Testis (tissue), 3 donors: ENCODE results near the gene CDH22. TPM values are rescaled to one million over a fixed set of nuclear protein-coding genes. Genes with fewer than 3 reads are reported as not detected.

Experiments
- DNase-seq: peaks from one replicate; pipeline ENCODE4 v3.0.0-alpha.2; 2019
- H3K27ac ChIP-seq, 2 donors: fragments of 200-600 bp; sonication (generic); one replicate each; pipeline ENCODE4 v1.5.1; 2019
- H3K27me3 ChIP-seq: fragments of 200-600 bp; sonication (generic); one replicate; pipeline ENCODE4 v1.5.1; 2019
- H3K36me3 ChIP-seq: fragments of 200-600 bp; sonication (generic); one replicate; pipeline ENCODE4 v1.5.1; 2017; ENCODE audit warnings: low read depth; ENCODE audit errors: missing control alignments
- H3K4me1 ChIP-seq: fragments of 200-600 bp; sonication (generic); one replicate; pipeline ENCODE4 v1.5.1; 2019
- H3K4me3 ChIP-seq, 2 donors: fragments of 200-600 bp; sonication (generic); one replicate each; pipeline ENCODE4 v1.5.1; 2017 to 2019
- H3K9me3 ChIP-seq: fragments of 200-600 bp; sonication (generic); one replicate; pipeline ENCODE4 v1.5.1; 2017
- POLR2A ChIP-seq: fragments of 450-650 bp; IDR thresholded peaks from one replicate; pipeline ENCODE4 v1.6.1; 2017; ENCODE audit warnings: antibody characterized with exemption, mild to moderate bottlenecking, moderate library complexity
- WGBS, 2 donors: methylation state at CpG; one replicate each; pipeline ENCODE4 v1.1.5; 2018; 5-methylcytosine and 5-hydroxymethylcytosine counted together
- intact Hi-C: fragments of 100-400 bp; cut with DNase I; formaldehyde crosslinking; loops from one replicate; pipeline ENCODE4 v1.15.1; 2023; ENCODE audit warnings: low total_unique reads
- polyA plus RNA-seq: library from polyadenylated mRNA; stranded (reverse); fragments of 350-450 nt; fragmentation: Illumina TruSeq; extraction: RNeasy Lipid Tissue Mini Kit (QIAGEN cat#74804); gene quantifications from one replicate; pipeline ENCODE4 v1.2.3, GENCODE V29; 2014; ENCODE audit warnings: low read depth, low replicate concordance; ENCODE audit not compliant: insufficient read depth
- total RNA-seq, 2 donors: library from RNA; depleted of rRNA; stranded (reverse); fragments of >200 nt; gene quantifications; one replicate each; pipeline ENCODE4 v1.2.3, GENCODE V29; 2016
- TF ChIP-seq, protein P1 (sequence below), 3 experiments: fragments of 450-650 bp in 2 of 3; fragments of 200-600 bp in 1 of 3; sonication (generic) in 1 of 3; IDR thresholded peaks; one replicate each; pipeline ENCODE4 v1.5.1; 2016 to 2019; ENCODE audit warnings: antibody characterized with exemption in 3 of 3, mild to moderate bottlenecking in 2 of 3, moderate library complexity in 1 of 3

Gene CDH22
- total and polyA plus RNA-seq, 3 donors from 2014 or later: 1.8 to 2.6 (median 2.6) TPM

DNA sequence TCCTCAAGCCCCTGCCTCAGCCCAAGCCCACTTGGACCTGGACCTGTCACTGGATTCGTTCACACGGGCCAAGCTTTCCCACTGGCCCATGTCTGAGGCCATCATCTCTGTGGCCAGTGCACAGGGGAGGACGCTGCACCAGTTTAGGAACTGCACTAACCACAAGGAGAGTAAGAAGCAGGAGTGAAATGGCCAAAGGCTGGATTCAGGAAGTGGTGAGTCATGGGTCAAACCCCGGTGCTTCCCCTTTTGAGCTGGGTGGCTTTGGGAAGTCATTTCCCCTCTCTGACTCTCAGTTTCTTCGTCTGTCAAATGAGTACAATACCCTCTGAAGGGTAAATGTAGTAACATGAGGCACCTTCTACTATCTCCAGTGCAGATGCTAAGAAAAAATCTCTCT is 102.3 kb downstream of the CDH22 start:
- H3K27ac ChIP-seq: no peak overlapping the region
- H3K36me3 ChIP-seq: no peaks in the 10 kb centered on the region
- TF ChIP-seq, protein P1, sequence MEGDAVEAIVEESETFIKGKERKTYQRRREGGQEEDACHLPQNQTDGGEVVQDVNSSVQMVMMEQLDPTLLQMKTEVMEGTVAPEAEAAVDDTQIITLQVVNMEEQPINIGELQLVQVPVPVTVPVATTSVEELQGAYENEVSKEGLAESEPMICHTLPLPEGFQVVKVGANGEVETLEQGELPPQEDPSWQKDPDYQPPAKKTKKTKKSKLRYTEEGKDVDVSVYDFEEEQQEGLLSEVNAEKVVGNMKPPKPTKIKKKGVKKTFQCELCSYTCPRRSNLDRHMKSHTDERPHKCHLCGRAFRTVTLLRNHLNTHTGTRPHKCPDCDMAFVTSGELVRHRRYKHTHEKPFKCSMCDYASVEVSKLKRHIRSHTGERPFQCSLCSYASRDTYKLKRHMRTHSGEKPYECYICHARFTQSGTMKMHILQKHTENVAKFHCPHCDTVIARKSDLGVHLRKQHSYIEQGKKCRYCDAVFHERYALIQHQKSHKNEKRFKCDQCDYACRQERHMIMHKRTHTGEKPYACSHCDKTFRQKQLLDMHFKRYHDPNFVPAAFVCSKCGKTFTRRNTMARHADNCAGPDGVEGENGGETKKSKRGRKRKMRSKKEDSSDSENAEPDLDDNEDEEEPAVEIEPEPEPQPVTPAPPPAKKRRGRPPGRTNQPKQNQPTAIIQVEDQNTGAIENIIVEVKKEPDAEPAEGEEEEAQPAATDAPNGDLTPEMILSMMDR (IDR thresholded peaks at IDR 0.05): no peak
- no peak for TF ChIP-seq POLR2A
- peaks cover 47% of the 10 kb centered on the region for H3K4me1 ChIP-seq
- H3K4me3 ChIP-seq: no peak overlapping the region
- DNase-seq: peak; percentile 45
- no peaks in the 10 kb centered on the region for H3K9me3 ChIP-seq
- no peaks in the 10 kb centered on the region for H3K27me3 ChIP-seq
- WGBS, 2 donors: 65 to 67% methylated on average over 5 of the region's 5 CpGs
- intact Hi-C loops: no loop called here

DNA sequence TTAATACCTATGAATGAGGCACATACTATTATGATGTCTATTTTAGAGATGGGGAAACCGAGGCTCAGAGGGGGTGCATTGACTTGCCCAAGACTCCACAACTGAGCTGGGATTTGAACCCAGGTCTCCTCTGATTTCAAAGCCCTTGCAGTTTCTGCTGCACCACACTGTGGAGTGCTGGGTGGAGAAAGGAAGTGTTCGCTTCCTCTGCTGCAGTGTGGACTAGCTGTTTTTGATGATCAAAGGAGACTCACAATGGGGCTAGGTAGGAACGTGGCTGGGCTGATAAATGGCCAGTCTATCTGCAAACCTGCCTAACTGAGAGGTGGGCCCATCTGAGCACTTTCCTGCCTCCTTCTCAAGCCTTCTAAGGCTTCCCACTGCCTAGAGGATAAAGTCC is 102.9 kb downstream of the CDH22 start:
- intact Hi-C loops: no loop called here
- Histone ChIP-seq H3K4me3 (no peak overlapping the region), H3K27ac (no peak overlapping the region), H3K9me3 (no peaks in the 10 kb centered on the region), H3K4me1 (peaks cover 47% of the 10 kb centered on the region), H3K36me3 (no peaks in the 10 kb centered on the region), H3K27me3 (no peaks in the 10 kb centered on the region)
- DNase-seq: no peak
- WGBS, 2 donors: 76 to 77% methylated on average over 3 of the region's 3 CpGs
- TF ChIP-seq POLR2A: no peak
- TF ChIP-seq, protein P1 (IDR thresholded peaks at IDR 0.05): no peak

DNA sequence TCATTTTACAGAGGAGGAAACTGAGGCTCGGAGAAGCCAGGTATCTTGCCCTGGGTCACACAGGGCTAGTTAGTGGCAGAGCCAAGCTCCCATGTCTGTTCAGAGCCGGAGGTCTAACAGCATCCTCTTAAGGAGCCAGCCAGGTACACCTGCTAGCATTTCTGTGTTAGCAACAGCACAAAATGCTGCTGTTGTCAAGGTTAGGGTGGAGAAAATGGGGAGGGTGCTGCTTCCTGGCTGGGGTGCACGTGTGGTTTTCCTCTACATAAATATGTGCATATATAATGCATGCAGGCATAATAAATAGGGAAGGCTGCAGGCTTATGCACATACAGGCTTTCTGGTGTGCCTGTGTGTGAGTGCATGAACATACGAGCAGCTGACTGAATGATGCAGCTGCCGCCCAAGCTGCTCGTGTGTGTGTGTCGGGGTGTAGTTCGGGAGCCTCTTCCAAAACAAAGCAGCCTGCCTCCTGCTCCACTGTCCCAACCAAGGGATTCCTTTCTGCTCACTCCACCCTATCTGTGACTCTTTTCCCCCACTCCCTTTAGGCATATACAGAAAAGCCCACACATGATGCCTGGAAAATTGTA is 103.6 kb downstream of the CDH22 start:
- no peak for TF ChIP-seq POLR2A
- TF ChIP-seq, protein P1 (IDR thresholded peaks at IDR 0.05): no peak
- peak; percentile 60 for DNase-seq
- H3K36me3 ChIP-seq: no peaks in the 10 kb centered on the region
- H3K4me1 ChIP-seq: peaks cover 43% of the 10 kb centered on the region
- H3K9me3 ChIP-seq: no peaks in the 10 kb centered on the region
- intact Hi-C loops: no loop called here
- no peak overlapping the region for H3K27ac ChIP-seq
- H3K27me3 ChIP-seq: no peaks in the 10 kb centered on the region
- WGBS, 2 donors: 46 to 63% methylated on average over 7 to 8 of the region's 8 CpGs
- H3K4me3 ChIP-seq: no peak overlapping the region

DNA sequence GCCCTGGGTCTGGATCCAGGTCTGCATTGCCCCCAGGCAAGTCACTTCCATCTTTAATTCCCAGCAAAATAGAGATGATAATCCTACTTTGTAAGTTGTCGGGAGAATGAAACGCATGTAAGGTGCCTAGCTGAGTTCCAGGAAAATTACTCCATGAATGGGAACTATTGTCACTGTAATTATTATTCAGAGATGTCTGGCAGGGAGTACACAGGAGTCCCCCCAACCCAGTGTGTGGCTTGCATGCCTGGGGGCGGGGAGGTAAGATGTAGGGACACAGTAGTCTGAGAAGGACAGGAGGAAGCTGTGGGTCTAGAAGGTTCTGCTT is 104.8 kb downstream of the CDH22 start:
- peak overlapping the region; percentile 39 to 55 for H3K27ac ChIP-seq

More for the DNA sequence above, 104.8 kb downstream of the CDH22 start:
- intact Hi-C loops: no loop called here
- TF ChIP-seq, protein P1 (IDR thresholded peaks at IDR 0.05): no peak
- no peak for TF ChIP-seq POLR2A
- 54 to 68% methylated on average over 3 of the region's 3 CpGs for WGBS, 2 donors
- Histone ChIP-seq H3K36me3 (no peaks in the 10 kb centered on the region), H3K9me3 (no peaks in the 10 kb centered on the region), H3K4me1 (peaks cover 43% of the 10 kb centered on the region), H3K27me3 (no peaks in the 10 kb centered on the region), H3K4me3 (no peak overlapping the region)
- DNase-seq: no peak
